HG03060 (cell line): ENCODE measurements around the gene AP3M1.
"Not testable (repeated sequence)": the region's sequence is repeated elsewhere in the genome, so short reads cannot be mapped to it uniquely, and the experiment has no call there.

Experiments used
- ATAC-seq: cut with Tn5 transposase; IDR thresholded peaks from one replicate; pipeline ENCODE4 v1.9.1; 2021; ENCODE audit warnings: low read depth, moderate number of reproducible peaks; ENCODE audit not compliant: unreplicated experiment

The AP3M1 gene

GRCh38 chr10:74163319-74164068, 12.9 kb upstream of the AP3M1 start:
- no peak for ATAC-seq

GRCh38 chr10:74160013-74160412, 9.4 kb upstream of the AP3M1 start:
- ATAC-seq, result no peak

DNA sequence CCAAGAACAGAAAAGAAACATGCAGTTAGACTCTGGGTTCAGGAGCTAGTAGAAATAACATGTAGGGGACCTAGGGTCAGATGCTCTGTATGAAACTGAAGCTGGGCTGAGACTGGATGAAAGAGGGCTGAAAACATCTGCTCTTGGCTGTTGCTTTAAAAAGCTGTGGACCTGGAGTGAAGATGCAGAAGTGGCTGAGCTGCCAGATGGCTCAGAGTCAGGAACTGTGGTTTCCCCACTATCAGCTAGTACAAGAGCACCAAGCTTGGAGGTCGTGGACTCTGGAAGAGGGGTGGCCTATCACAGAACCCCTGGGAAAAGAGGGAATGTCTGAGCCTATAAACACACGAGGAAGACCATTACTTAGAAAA, 6.3 kb upstream of the AP3M1 start:
- ATAC-seq, result no peak

- ATAC-seq, result no peak
Observed at GRCh38 chr10:74153676-74154075, 3.0 kb upstream of the AP3M1 start.

DNA sequence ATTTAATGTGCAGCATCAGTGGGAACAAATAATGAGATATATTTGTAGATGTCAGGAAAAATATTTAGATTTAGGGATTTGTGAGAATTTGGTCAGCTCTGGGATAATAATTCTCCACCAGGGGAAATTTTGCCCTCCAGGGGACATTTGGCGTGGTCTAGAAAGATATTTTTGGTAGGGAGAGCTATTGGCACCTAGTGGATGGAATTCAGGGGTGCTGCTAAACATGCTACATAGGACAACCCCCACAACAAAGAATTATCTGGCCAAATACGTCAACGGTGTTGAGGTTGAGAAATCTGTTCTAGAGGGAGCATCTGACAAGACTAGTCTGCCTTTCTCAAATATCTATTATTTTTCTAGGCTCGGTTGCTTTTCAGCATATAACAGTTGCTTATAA, 2.5 kb upstream of the AP3M1 start:
- ATAC-seq, result no peak

GRCh38 chr10:74151879-74152722, 1.5 kb upstream of the AP3M1 start:
- ATAC-seq, result no peak

DNA sequence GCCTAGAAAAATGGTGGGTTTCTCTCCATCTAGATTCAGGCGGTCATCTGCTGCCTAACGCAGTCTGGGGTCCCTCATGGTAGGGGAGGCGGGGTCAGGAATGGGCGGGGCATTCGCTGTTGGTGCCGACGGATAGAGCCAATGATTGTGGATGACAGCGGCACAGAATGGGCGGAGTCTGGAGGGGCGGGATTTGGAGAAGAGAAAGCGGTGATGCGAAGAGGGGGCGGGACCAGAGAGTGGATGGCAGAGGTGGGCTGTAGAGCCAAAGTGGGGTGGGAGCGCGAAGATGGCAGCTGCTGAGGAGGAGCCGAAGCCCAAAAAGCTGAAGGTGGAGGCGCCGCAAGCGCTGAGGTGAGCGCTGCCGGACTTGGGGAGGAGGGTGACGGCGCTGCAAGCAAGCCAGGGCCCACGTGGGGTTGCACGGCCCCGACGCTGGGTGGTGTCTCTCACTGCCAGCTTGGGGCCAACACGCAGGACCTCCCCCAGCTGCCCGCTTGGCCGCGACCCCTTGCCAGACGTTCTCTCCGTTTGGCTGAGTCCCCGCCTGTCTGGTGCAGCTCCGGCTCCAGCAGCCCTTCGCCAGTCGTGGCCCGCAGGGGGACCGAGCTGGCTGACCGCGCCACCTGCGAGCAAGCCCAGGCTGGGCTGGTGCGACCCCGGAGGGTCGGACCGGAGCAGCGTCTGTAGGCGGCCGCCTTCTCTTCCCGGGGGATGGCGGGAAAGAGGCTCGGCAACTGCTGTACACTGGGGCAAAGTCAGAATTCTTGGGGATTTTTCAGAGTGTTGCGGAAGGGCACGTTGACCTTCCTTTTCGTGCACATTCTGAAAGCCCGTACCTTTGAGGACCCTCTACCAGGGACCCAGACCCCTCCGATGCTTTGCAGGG, 606 bp upstream of the AP3M1 start, which contains the start of gene ADK:
Gene ADK (plus strand): TSS at position 232 of the 889 bp plus-strand sequence. CDS start 58 bp downstream, at position 290.
- ATAC-seq, result peak; percentile 62

DNA sequence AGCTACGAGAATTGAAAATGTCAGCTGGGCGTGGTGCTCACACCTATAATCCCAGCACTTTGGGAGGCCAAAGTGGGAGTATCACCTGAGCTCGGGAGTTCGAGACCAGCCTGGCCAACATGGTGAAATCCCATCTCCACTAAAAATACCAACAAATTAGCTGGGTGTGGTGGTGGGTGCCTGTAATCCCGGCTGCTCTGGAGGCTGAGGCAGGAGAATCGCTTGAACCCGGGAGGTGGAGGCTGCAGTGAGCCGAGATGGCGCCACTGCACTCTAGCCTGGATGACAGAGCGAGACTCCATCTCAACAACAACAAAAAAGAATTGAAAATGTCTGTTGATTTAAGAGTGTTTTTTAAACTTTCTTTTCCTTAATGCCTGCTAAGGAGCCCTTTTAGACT, 3.6 kb downstream of the AP3M1 start:
- ATAC-seq, result not testable (repeated sequence)

DNA sequence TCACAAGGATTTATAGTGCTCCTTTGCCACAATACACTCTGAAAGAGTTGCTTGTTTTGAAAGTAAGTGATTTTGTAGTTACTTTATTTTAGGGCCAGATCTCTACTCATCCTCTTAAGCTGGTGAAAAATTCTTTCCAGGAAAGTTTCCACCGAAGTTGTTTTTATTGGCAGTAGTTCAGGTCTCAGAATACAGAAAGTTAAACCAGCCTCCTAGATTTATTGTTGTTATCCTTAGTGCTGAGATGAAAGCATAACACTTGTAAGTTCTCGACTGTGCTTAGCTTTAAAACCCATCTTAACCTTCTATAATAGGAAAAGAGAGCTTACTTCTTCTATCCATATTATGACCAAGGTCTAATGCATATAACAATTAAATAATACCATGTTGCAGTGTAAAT, 5.5 kb downstream of the AP3M1 start:
- ATAC-seq, result no peak

DNA sequence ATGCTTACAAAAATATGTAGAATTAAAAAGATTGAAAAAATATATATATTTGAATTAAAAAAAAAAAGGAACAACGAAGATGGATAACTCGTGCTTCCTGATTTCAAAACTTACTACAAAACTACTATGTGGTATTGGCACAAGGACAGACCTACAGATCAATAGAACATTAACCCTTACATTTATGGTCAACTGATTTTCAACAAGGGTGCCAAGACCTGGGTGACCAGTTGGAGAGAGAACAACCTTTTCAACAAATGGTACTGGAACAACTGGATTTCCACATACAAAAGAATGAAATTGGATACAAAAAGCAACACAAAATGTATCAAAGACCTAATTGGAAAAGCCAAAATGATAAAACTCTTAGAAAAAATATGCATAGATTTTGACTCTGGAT, 10.1 kb downstream of the AP3M1 start:
- ATAC-seq, result no peak

DNA sequence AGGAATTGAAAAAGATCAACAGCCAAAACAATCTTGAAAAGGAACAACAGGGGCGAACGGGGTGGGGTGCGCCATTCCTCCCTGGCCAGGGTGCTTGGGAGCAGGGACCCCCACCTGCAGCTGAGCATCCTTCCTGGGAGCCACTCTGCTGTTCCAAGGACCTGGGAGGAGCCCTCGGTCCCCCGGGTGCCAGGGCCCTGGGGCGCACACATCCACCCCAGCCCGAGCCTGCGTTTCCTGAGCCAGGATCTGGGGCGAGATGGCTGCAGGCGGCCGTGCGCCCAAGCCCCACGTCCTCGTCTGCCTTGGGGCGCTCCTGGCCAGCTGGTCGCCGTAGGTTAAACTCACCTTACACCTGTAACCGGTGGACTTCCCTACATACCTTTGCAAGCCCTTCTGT, 10.6 kb downstream of the AP3M1 start:
- no peak for ATAC-seq

- not testable (repeated sequence) for ATAC-seq
Observed at GRCh38 chr10:74138596-74138995, 12.0 kb downstream of the AP3M1 start.

DNA sequence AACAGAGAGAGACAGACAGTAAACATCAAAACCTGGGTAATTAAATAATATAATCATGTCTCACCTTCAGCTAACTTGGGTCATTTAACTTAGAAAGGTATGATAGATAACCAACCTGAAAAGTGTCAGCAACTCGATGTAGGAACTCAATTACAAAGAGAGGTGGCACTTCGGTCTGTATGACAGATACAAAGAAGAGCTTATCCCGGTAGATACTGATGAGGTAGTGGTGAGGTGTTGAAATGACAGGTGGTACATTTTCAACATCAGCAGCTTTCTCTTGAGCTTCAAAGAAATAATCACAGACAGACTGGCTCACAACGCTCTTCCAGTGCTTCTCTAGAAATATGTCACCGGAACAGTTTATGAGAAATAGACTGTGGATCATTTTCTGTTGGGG, 12.6 kb downstream of the AP3M1 start:
- no peak for ATAC-seq

GRCh38 chr10:74135452-74135851, 15.2 kb downstream of the AP3M1 start:
- ATAC-seq, result no peak

DNA sequence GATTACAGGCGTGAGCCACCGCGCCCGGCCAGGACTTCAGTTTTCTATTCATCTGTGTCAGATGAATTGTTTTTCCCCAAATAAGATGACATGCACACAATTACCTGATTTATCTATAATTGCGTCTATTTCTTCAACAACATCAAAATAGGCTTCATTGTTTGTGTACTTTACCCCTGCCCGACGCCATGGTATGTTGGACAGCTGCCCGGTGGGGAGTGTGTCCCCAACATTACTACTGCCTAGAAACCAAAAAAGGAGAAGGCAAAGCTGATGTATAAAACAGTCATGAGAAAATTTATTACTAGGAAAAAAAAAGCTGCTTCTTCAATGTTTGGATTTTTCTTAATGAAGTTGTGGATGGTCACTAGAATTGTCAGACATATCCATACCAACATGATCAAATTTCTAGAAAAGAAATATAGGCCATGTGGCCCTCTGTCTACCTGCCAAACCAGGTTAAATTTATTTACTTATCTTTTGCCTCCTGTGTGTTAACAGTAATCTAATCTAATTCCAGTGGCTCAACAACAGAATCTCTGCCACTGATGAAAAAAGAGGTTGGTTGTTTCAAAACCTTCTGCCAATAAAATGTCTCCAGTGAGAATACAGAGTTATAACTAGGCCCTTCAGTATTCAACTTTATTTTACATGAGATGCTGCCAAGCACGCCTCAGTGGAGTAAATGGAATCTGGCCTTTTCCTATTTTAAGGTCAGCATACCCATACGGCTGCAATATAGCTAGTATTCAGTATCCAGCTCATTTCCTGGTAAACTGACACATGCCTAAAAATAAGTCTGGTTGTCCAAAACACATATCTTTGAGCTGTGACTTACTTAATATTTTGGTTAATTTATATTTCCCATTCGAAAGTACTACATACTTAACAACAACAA, 16.5 kb downstream of the AP3M1 start:
- ATAC-seq, result no peak

- no peak for ATAC-seq
Observed at GRCh38 chr10:74123081-74123480, 27.5 kb downstream of the AP3M1 start.

DNA sequence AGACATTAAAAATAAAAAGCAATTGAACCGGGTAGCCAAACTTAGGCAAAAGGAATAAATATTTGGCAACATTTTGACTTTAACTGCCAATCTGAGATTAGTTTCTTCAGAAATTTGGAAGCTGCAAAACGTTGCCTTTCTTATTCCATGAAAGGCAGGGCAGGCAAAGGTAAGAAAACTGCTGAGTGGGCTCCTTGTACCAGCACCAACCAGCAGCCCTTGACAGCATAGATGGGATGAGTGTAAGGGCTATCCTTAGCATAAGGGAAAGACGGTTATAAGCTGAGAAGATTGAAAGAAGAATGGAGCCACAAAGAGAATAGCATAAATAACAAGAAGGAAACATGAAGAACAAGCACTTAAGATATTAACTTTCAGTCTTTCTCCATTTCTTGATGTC, 28.6 kb downstream of the AP3M1 start:
- ATAC-seq, result no peak

- ATAC-seq, result no peak
Observed at GRCh38 chr10:74121368-74121767, 29.3 kb downstream of the AP3M1 start.

- no peak for ATAC-seq
Observed at GRCh38 chr10:74120911-74121310, 29.7 kb downstream of the AP3M1 start.

DNA sequence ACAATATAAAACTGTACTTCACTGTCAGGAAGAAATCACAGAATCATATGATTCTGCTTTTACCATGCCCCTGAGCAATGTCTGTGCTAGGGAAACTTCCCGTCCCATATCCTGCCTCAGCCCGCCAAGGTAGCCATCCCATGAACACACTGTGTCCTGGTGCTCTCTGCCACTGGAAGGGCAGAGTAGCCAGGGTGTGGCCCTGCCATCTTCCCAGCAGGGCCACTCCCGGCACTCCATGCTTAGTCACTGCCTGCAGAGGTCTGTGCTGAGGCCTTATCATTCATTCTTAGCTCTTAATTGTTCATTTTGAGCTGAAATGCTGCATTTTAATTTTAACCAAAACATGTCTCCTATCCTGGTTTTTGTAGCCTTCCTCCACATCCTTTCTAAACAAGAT, 31.8 kb downstream of the AP3M1 start:
- no peak for ATAC-seq
